ENCODE results near the gene TMEM258.

Gene TMEM258

GRCh38 chr11:61832754-61833153 lies 40.4 kb upstream of the TMEM258 start:
- H3K27me3 ChIP-seq (ENCODE audit: control insufficient read depth, insufficient read depth, low read length) = no peaks in the 10 kb centered on the region
- peaks cover 13% of the 10 kb centered on the region for H3K4me1 ChIP-seq (ENCODE audit: control insufficient read depth, insufficient read depth, low read length)
- no peak overlapping the region for H3K4me3 ChIP-seq (ENCODE audit: low read depth, low read length)
- H3K9me3 ChIP-seq (ENCODE audit: control insufficient read depth, insufficient read depth, low read length) = no peaks in the 10 kb centered on the region
- no peak overlapping the region for H3K9ac ChIP-seq (ENCODE audit: low read depth, low read length)
- H3K36me3 ChIP-seq (ENCODE audit: control insufficient read depth, insufficient read depth, low read length) = no peaks in the 10 kb centered on the region

GRCh38 chr11:61832207-61832606 lies 39.8 kb upstream of the TMEM258 start:
- Histone ChIP-seq H3K4me1 (ENCODE audit: control insufficient read depth, insufficient read depth, low read length) (peaks cover 13% of the 10 kb centered on the region), H3K9ac (ENCODE audit: low read depth, low read length) (no peak overlapping the region), H3K27me3 (ENCODE audit: control insufficient read depth, insufficient read depth, low read length) (no peaks in the 10 kb centered on the region), H3K36me3 (ENCODE audit: control insufficient read depth, insufficient read depth, low read length) (no peaks in the 10 kb centered on the region), H3K9me3 (ENCODE audit: control insufficient read depth, insufficient read depth, low read length) (no peaks in the 10 kb centered on the region), H3K4me3 (ENCODE audit: low read depth, low read length) (no peak overlapping the region)

- Histone ChIP-seq H3K4me3 (ENCODE audit: low read depth, low read length) (peak overlapping the region; percentile 71), H3K4me1 (ENCODE audit: control insufficient read depth, insufficient read depth, low read length) (peaks cover 13% of the 10 kb centered on the region), H3K9ac (ENCODE audit: low read depth, low read length) (no peak overlapping the region), H3K9me3 (ENCODE audit: control insufficient read depth, insufficient read depth, low read length) (no peaks in the 10 kb centered on the region), H3K36me3 (ENCODE audit: control insufficient read depth, insufficient read depth, low read length) (no peaks in the 10 kb centered on the region), H3K27me3 (ENCODE audit: control insufficient read depth, insufficient read depth, low read length) (no peaks in the 10 kb centered on the region)
Observed at GRCh38 chr11:61830237-61831105, 38.1 kb upstream of the TMEM258 start.

- Histone ChIP-seq H3K4me1 (ENCODE audit: control insufficient read depth, insufficient read depth, low read length) (peaks cover 10% of the 10 kb centered on the region), H3K36me3 (ENCODE audit: control insufficient read depth, insufficient read depth, low read length) (no peaks in the 10 kb centered on the region), H3K27me3 (ENCODE audit: control insufficient read depth, insufficient read depth, low read length) (no peaks in the 10 kb centered on the region), H3K4me3 (ENCODE audit: low read depth, low read length) (peak overlapping the region; percentile 71), H3K9ac (ENCODE audit: low read depth, low read length) (no peak overlapping the region), H3K9me3 (ENCODE audit: control insufficient read depth, insufficient read depth, low read length) (no peaks in the 10 kb centered on the region)
Observed at GRCh38 chr11:61829806-61830205, 37.4 kb upstream of the TMEM258 start.

- Histone ChIP-seq H3K4me3 (ENCODE audit: low read depth, low read length) (peak overlapping the region; percentile 71), H3K36me3 (ENCODE audit: control insufficient read depth, insufficient read depth, low read length) (no peaks in the 10 kb centered on the region), H3K9ac (ENCODE audit: low read depth, low read length) (peak overlapping the region; percentile 81), H3K4me1 (ENCODE audit: control insufficient read depth, insufficient read depth, low read length) (peaks cover 4% of the 10 kb centered on the region), H3K27me3 (ENCODE audit: control insufficient read depth, insufficient read depth, low read length) (no peaks in the 10 kb centered on the region), H3K9me3 (ENCODE audit: control insufficient read depth, insufficient read depth, low read length) (no peaks in the 10 kb centered on the region)
Observed at GRCh38 chr11:61828629-61829407, 36.4 kb upstream of the TMEM258 start.

- no peaks in the 10 kb centered on the region for H3K9me3 ChIP-seq (ENCODE audit: control insufficient read depth, insufficient read depth, low read length)
- peak overlapping the region; percentile 71 for H3K4me3 ChIP-seq (ENCODE audit: low read depth, low read length)
- no peaks in the 10 kb centered on the region for H3K36me3 ChIP-seq (ENCODE audit: control insufficient read depth, insufficient read depth, low read length)
- H3K9ac ChIP-seq (ENCODE audit: low read depth, low read length) = peak overlapping the region; percentile 81
- no peaks in the 10 kb centered on the region for H3K27me3 ChIP-seq (ENCODE audit: control insufficient read depth, insufficient read depth, low read length)
- H3K4me1 ChIP-seq (ENCODE audit: control insufficient read depth, insufficient read depth, low read length) = peaks cover 4% of the 10 kb centered on the region
Observed at GRCh38 chr11:61828379-61828628, 35.9 kb upstream of the TMEM258 start.

- Histone ChIP-seq H3K4me1 (ENCODE audit: control insufficient read depth, insufficient read depth, low read length) (peaks cover 4% of the 10 kb centered on the region), H3K4me3 (ENCODE audit: low read depth, low read length) (peak within 1 kb of the TSS; percentile 71), H3K9me3 (ENCODE audit: control insufficient read depth, insufficient read depth, low read length) (no peaks in the 10 kb centered on the region), H3K9ac (ENCODE audit: low read depth, low read length) (peak within 1 kb of the TSS; percentile 81), H3K36me3 (ENCODE audit: control insufficient read depth, insufficient read depth, low read length) (no peaks in the 10 kb centered on the region), H3K27me3 (ENCODE audit: control insufficient read depth, insufficient read depth, low read length) (no peaks in the 10 kb centered on the region)
Observed at GRCh38 chr11:61827571-61828378, 35.4 kb upstream of the TMEM258 start, which contains the start of gene FADS2. Gene FADS2 (plus strand): TSS chr11:61828300. CDS start chr11:61828391, 91 bp downstream.

GRCh38 chr11:61826930-61827570 lies 34.7 kb upstream of the TMEM258 start:
- Histone ChIP-seq H3K36me3 (ENCODE audit: control insufficient read depth, insufficient read depth, low read length) (no peaks in the 10 kb centered on the region), H3K4me1 (ENCODE audit: control insufficient read depth, insufficient read depth, low read length) (peaks cover 4% of the 10 kb centered on the region), H3K9me3 (ENCODE audit: control insufficient read depth, insufficient read depth, low read length) (no peaks in the 10 kb centered on the region), H3K4me3 (ENCODE audit: low read depth, low read length) (peak overlapping the region; percentile 71), H3K9ac (ENCODE audit: low read depth, low read length) (peak overlapping the region; percentile 81), H3K27me3 (ENCODE audit: control insufficient read depth, insufficient read depth, low read length) (no peaks in the 10 kb centered on the region)

- H3K9me3 ChIP-seq (ENCODE audit: control insufficient read depth, insufficient read depth, low read length) = no peaks in the 10 kb centered on the region
- no peaks in the 10 kb centered on the region for H3K36me3 ChIP-seq (ENCODE audit: control insufficient read depth, insufficient read depth, low read length)
- H3K4me3 ChIP-seq (ENCODE audit: low read depth, low read length) = no peak overlapping the region
- H3K27me3 ChIP-seq (ENCODE audit: control insufficient read depth, insufficient read depth, low read length) = no peaks in the 10 kb centered on the region
- peaks cover 5% of the 10 kb centered on the region for H3K4me1 ChIP-seq (ENCODE audit: control insufficient read depth, insufficient read depth, low read length)
- H3K9ac ChIP-seq (ENCODE audit: low read depth, low read length) = no peak overlapping the region
Observed at GRCh38 chr11:61820174-61820573, 27.8 kb upstream of the TMEM258 start.

GRCh38 chr11:61817471-61818202 lies 25.2 kb upstream of the TMEM258 start:
- H3K4me3 ChIP-seq (ENCODE audit: low read depth, low read length) = peak overlapping the region; percentile 97

More at GRCh38 chr11:61817471-61818202, 25.2 kb upstream of the TMEM258 start:
- no peaks in the 10 kb centered on the region for H3K27me3 ChIP-seq (ENCODE audit: control insufficient read depth, insufficient read depth, low read length)
- H3K9ac ChIP-seq (ENCODE audit: low read depth, low read length) = no peak overlapping the region
- no peaks in the 10 kb centered on the region for H3K9me3 ChIP-seq (ENCODE audit: control insufficient read depth, insufficient read depth, low read length)
- peaks cover 5% of the 10 kb centered on the region for H3K36me3 ChIP-seq (ENCODE audit: control insufficient read depth, insufficient read depth, low read length)
- peaks cover 5% of the 10 kb centered on the region for H3K4me1 ChIP-seq (ENCODE audit: control insufficient read depth, insufficient read depth, low read length)
